Measurements from ENCODE around the gene PALD1.
"Not testable (repeated sequence)": the region's sequence is repeated elsewhere in the genome, so short reads cannot be mapped to it uniquely, and the experiment has no call there.

The PALD1 gene

DNA sequence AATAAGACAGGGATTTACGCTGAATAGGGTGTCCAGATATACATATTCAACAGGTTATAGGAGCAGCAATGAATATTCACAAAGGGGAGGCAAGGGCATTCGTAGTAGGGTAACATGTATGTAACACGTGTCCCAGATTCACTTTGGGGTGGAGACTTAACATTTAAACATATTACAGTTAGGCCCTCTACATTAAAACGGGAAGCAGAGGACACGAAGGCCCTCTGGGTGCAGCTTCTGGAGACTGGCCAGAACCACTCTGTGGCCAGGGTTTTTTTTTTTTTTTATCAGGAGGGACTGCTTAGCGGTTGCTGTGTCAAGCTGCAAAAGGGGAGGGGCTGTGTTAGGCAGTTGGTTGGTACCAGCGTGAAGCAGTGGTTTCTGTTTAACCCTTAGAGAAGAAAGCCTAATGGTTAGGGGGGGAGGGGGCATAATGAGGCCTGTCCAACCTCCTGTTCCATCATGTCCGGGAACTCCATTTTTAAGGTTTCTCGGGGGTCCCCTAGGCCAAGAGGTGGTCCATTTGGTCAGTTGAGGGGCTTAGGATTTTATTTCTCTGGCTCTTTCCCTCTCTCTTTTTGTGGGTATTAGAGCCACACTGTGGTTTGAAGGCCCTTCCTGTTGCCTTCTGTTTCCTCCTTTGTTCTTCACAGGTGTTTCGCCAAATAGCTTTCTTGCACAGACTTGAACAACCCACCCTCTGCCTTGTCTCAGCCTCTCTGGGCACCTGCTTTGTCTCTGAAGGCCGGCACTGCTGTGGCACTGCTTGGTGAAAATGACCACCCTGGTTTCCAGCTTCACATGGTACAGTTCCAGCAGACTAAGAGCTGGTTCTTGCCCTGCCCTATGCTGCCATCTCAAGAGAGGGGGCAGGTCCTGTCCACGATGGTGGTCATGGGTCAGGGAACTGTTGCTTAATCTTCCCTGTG is 97.6 kb downstream of the PALD1 start:
- DNase-seq: no peak

DNA sequence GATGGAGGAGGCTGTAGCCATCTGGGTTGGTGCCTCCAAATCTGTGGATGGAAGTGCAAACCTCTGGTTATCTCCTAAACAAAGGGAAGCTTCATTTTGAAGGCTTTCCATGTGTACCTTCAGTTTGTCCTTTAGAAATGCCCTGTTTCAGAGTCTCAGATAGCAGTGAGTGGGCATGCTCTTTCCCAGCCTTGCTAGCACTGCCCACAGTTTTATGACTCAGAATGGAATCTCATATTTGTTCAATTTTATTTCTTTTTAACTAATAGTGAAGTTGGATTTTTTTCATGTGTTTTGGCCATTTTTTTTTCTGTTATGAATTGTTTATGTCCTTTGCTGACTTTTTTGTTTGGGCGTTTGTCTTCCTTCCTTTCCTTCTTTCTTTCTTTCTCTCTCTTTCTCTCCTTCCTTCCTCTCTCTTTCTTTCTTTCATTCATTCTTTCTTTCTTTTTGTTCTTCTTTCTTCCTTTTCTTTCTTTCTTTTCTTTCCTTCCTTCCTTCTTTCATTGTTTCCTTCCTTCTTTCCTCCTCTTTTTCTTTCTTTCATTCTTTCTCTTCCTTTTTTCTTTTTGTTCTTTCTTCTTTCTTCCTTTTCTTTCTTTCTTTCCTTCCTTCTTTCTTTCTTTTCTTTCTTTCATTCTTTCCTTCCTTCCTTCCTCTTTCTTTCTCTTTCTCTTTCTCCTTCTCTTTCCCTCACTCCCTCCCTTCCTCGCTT is 98.4 kb downstream of the PALD1 start:
- no peak for DNase-seq

DNA sequence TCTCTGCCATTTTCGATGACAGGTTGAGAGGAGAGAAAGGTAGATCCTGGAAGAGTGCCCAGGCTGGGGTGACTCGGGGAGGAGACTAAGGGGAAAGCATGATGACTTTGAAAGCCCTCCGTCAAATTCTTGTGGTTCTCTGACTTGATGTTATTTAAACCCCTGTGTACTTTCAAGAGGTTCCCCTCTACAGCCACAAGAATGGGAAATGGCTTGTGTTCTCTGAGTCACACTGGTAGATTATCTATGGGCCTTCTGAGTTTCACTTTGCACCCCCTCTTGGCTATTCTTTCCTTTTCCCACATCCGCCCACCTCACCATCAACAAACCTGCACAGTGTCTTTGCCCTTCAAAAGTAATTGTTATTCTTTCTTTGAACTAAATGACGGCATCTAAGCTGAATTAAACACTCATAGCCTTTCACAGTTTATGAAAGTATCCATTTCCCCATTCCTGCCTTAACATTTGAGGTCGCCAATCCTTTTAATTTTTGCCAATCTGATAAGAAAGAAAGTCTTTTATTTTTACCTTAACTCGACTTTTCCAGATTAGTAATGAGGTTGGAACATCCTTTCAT is 99.9 kb downstream of the PALD1 start:
- peak; percentile 61 for DNase-seq

DNA sequence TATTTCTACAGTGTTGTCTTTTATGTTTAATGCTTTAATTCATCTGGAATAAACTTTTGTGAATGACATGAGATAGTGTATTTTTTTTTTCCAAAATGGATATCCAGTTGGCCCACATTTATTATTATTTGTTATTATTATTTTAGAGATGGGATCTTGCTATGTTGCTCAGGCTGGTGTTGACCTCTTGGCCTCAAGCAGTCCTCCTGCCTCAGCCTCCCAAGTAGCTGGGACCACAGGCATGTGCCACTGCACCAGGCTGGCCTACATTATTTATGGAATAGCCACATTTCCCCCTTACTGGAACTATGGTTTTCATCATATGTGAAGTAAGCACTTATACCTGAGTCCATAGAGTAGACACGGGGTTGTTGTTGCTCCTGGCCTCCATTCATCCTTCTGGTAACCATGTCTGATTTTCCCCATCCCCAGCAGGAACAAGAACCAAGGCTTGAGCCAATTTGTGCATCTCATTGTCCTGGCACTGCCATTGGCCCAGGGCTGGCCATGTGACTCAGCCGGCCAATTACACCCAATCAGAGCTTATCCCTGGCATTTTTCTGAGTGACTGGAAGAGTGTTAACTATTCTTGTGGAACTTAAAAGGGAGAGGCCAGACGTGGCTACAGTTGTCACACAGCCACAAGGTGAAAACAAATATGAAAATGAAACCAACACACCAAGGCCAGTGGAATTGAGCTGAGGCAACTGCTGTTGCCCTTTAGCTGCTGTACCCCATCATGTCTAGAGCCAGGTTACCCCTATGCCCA is 100.9 kb downstream of the PALD1 start:
- no peak for DNase-seq

DNA sequence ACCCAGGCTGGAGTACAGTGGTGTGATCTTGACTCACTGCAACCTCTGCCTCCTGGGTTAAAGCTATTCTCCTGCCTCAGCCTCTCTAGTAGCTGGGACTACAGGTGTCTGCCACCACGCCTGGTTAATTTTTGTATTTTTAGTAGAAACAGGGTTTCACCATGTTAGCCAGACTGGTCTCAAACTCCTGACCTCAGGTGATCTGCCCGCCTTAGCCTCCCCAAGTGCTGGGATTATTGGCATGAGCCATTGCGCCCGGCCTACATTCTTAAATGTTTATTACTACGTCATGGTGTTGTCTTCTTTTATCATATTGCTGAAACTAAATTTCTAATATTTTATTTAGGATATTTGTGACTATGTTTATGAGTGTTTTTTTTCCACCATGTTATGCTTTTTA is 102.6 kb downstream of the PALD1 start:
- DNase-seq: not testable (repeated sequence)

DNA sequence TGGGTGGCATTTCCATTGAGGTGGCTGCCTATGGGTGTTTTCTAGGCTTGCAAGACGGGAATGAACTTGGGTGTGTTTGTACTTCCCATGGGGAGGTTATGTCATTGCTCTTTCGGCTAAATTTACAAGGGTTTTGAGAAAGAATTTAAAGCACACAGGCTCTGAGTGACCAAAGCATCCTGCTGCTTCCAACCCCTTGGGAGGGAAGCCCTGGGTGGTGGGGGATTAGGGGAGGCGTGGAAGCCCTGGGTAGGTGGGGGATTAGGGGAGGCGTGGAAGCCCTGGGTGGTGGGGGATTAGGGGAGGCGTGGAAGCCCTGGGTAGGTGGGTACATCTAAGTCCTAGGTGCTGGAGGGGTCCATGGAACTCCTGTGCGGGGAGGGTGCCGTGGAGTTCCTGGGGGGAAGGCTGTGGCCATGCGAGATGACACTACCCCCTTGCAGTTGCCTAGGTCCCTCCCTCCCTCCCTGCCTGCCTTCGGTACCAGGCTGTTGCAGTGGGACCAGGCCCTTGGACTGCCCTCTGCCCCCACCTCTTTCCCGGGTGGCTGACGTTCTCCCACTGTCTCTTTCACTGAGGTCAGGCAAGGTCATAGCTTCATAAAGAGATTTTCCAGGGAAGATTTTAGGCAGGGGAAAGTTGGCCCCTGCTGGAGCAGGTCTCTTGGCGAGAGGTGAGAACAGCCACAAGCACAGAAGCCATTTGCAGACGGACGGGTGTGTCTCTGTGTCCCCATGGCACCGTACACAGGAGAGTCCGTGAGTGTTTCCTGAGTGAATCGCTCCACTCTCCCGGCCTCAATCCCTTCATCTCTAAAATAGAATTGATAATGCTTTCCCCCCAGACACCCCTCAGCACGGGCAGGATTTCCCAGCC is 104.5 kb downstream of the PALD1 start:
- DNase-seq: no peak

DNA sequence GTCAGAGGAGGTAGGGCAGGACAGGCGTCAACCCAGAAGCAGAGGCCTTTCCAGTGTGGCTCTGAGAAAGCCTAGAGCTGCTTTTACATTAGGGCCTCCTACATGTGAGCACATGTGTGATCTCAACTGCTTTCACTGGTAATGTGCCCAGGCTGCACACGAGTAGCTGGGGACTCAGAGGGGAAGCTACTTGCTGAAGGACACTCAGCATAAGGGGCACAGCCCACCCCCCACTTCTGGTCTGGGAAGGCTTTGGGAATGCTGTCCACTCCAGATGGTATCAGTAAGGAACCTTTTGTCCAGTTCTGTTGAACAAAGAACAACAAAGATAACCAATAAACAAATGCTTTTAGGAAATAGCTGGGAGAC is 105.1 kb downstream of the PALD1 start:
- no peak for DNase-seq

DNA sequence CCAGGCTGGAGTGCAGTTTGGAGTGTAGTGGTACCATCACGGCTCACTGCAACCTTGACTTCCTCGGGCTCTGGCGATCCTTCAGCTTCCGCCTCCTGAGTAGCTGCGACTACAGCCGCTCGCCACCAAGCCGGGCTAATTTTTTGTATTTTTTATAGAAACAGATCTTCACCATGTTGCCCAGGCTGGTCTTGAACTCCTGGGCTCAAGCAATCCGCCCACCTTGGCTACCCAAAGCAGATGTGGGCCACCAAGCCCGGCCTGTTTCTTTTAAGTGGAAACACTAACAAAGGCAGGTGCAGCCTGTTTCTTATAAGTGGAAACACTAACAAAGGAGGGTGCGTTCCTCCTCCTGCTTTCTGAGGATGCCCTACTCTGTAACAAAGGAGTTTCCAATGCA is 105.8 kb downstream of the PALD1 start:
- no peak for DNase-seq

DNA sequence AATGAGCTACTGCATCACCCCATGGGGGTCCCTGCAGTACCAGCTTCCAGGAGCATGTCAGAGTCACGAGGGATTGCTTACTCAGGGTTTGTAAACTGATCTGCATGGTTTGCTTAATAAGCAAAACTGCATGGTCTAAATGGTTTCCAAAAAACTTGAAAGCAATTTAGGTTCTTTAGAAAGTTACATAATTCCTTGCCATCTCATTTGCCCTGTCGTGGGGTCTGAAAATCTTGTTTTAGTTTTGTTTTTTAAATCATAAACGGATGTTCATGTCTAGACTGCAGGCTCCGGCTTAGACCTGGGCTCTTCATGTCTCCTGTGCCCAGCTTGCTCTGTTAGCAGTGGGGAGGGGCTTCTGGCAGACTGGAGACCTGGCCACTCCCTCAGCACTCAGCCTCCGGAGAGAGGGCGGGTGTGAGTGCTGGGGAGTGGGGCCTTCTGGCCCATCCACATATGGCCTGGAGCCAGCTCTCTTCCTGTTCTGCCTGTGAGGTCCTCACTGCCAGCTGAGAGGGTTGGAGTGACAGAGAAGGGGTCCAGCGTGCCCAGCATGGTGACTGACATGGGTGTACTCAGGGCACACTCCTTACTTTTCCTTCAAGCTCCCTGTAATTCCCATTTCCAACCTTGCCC is 106.5 kb downstream of the PALD1 start:
- no peak for DNase-seq

DNA sequence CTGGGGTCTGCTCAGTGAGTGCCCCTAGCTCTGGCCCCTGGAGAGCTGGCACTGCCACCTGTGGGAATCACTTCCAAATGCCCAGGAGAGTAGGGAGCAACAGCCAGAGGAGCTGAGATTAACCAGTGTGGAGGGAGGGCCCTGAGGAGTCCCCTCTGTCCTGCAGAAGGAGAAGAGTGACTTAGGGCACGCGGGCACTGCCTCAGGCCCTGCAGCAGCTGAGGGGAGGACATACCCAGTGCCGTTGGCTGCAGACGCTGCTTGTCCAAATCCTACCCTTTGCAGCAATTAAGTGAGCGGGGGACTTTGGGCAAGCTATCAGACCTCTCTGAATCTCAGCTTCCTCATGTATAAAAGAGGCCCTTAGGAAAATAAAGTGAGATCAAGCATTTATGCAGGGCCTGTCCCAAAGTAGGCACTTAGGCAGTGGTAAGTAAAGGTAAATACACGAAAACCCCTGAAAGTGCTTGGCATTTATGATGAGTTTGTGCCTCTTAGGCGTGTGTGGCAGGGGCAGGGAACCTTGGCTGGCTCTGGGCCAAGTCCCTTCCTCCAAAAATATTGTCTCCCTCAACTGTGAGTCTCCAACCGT is 107.1 kb downstream of the PALD1 start:
- DNase-seq: peak; percentile 1

DNA sequence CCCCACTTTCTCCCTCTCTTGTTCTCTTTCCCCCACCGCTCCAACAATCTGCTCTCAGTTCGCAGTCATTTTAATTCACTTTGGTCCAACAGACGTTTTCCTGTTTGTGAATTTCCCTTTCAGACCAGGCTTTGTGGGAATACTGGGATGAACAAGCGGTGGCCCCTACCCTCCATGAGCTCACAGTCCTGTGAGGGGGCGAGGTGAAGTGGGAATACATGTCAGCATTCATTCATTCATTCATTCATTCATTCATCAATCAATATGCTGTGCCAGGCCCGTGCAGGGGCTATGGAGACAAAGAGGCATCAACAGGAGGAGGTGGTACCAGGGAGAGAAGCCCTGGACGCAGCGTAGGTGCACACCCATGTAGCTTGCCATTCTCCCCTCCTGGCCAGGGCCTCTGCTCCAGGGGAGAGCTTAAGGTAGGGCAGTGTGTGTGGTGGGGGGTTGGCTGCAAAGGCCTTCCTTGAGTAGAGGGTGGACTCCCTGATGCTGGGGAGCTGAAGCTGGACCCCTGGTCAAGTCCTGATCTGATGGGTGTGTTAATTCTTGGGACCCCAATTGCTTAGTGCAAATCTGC is 107.9 kb downstream of the PALD1 start:
- no peak for DNase-seq

DNA sequence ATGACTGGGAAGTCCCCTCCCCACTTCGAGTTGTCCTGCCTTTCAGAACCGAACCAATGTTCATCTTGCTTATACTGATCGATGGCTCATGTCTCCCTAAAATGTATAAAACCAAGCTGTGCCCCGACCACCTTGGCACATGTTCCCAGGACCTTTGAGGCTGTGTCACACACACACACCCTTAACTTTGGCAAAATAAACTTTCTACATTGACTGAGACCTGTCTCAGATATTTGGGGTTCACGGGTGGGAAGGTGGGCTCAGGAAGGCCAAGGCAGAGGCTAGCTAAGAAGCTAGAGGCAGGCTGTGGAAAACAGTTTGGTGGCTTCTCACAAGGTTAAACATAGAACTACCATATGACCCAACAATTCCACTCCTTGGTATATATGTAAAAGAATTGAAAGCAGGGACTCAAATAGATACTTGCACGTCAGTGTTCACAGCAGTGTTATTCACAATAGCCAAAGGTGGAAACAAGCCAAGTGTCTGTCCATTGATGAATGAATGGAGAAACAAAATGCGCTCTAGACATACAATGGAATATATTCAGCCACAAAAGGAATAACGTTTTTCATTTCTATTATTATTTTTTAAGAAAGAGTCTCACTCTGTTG is 108.6 kb downstream of the PALD1 start:
- peak; percentile 1 for DNase-seq

DNA sequence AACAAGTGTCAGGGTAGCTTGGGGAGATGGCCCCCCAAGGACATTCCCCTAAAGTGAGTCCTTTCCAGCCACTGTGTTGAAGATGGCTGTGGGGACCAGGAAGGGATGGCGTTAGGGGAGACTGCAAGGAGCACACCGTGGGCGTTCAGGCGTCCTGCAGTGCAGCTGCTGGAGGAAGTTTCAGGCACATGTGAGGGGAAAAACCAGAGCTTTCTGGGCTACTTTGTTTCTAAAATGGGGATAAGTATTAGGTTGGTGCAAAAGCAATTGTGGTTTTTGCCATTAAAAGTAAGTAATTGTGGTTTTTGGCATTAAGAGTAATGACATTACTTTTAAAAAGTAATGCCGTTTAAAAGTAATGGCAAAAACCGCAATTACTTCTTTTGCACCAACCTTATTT is 109.7 kb downstream of the PALD1 start:
- DNase-seq: no peak

DNA sequence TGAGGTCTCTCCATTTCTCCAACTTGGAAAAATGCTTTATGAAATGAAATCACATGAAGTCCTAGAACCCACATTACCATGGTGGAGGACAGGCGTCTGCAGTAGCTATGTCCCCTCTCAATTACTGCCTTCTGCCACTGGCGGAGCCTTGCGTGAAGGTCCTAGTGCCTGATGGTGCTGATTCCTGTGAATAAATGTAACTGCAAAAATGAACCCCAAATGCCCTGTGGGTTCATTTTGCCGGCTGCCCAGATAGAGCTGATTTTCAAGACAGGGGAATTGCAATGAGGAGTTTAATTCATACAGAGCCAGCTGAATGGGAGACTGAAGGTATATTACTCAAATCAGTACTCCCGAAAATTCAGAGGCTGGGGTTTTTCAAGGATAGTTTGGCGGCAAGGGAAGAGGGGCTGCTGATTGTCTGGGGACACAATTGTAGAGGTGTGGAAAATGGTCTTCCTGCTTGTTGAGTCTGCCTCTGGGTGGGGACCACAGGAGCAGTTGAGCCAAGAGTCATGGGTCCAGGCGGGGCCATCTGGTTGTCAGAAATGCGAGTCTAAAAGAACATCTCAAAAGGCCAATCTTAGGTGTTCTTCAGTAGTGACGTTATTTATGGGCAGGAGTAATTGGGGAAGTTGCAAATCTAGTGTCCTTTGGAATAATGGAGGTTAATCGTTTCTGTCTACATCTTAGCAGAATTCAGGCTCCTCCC is 110.4 kb downstream of the PALD1 start:
- DNase-seq: no peak

DNA sequence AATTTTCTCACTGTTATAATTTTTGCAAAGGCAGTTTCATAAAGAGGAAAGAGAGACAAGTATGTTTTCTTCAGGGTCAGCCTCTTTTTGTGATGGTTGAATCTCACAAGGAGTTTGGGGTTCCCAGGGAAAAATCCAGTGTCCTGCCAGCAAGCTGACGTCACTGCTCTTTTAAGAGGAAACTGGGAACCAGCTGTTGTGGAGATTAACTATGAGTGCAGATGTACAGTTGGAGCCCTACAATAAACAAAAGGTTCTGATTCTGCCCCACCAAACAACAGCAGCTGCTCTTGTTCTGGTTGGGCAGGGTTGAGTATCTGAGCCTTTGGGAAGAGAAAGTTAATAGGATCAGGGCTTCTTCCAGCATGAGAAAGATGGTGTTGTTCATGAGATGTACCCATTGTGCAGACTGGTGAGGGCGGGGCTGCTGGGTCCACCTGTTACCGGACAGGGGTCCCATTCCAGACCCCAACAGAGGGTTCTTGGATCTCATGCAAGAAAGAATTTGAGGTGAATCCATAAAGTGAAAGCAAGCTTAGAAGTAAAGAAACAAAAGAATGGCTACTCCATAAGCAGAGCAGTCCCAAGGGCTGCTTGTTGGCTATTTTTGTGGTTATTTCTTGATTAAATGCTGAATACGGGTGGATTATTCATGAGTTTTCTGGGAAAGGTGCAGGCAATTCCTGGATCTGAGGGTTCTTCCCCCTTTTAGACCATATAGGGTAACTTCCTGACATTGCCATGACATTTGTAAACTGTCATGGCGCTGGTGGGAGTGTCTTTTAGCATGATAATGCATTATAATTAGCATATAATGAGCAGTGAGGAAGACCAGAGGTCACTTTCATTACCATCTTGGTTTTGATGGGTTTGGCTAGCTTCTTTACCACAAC is 111.4 kb downstream of the PALD1 start:
- DNase-seq: no peak

DNA sequence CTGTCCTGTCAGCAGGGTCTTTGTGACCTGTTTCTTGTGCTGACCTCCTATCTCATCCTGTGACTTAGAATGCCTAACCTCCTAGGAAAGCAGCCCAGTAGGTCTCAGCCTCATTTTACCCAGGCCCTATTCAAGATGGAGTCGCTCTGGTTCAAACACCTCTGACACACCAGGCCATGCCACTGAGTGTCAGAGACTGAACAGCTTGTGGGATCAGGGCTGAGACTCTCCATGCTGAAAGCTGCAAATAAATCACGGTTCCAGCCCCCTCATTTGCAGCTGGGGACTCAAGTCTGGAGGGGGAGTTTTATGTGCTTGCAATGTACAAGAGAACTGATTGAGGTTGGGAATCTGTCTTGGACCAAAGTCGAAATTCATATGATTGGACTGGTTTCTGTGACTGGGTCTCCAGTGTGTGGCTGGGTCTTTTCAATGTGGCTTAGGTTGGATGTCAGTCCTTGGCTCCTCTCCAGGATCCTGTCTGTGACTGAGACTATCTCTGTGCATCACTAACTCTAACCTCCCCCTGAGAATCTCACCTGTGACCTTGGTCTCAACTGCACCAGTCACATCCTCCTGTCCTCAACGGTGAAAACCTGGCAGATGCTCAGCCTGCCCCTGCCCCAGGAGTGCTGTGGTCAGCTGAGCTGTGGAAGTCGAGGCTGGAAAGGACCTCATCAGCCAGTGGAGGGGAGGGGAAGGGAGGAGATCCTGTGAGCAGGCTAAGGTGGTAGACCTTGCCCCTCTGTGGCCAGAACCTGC is 112.3 kb downstream of the PALD1 start:
- DNase-seq: no peak

DNA sequence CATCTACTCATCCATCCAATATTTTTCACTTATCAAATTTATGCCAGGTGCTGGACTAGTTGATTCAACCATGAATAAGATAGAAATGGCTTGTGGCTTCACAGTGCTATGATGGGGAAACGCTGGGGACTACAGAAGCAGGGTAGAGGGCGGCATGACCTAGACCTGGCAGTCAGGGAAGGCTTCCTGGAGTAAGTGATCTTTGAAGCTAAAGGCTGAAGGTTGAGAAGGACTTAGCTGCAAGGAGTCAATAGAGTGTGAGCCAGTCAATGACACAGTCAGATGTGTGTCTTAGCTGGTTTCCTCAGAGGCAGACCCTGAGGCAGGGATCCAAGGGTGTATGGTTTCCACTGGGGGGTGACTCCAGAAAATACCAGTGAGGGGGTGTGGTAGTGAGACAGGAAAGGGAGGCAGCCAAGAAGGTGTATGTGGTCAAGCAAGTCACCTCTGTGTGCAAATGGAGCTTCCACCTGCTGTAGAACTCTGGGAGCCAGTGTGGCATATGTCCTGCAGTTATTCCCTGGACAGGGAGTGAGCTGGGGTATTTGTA is 113.7 kb downstream of the PALD1 start:
- no peak for DNase-seq
